ENCODE results near the gene WWOX. TPM values are rescaled to one million over a fixed set of nuclear protein-coding genes. Genes with fewer than 3 reads are reported as not detected.
A peak's percentile ranks its signal among the peaks of the same experiment; 100 is the strongest.

Gene WWOX
- polyA plus RNA-seq, 3 donors = 36.2 to 37.9 (median 36.7) TPM

GRCh38 chr16:78551487-78552085 is 452.1 kb downstream of the WWOX start:
- DNase-seq (ENCODE audit: extremely low read depth in 1 of 11, low read depth in 9 of 11, low spot score in 4 of 11) = no peak

GRCh38 chr16:78552106-78552675 is 452.7 kb downstream of the WWOX start:
- no peak for DNase-seq (ENCODE audit: extremely low read depth in 1 of 11, low read depth in 9 of 11, low spot score in 4 of 11)

GRCh38 chr16:78552716-78553115 is 453.3 kb downstream of the WWOX start:
- no peak for DNase-seq (ENCODE audit: extremely low read depth in 1 of 11, low read depth in 9 of 11, low spot score in 4 of 11)

- DNase-seq (ENCODE audit: extremely low read depth in 1 of 11, low read depth in 9 of 11, low spot score in 4 of 11) = peak in 2 of 11 donors; percentile 10 to 14
Measured at GRCh38 chr16:78553268-78554039, 454.0 kb downstream of the WWOX start.

GRCh38 chr16:78556421-78556820 is 457.0 kb downstream of the WWOX start:
- DNase-seq (ENCODE audit: extremely low read depth in 1 of 11, low read depth in 9 of 11, low spot score in 4 of 11) = no peak

- no peak for DNase-seq (ENCODE audit: extremely low read depth in 1 of 11, low read depth in 9 of 11, low spot score in 4 of 11)
Measured at GRCh38 chr16:78560997-78561396, 461.5 kb downstream of the WWOX start.

GRCh38 chr16:78562111-78562510 is 462.7 kb downstream of the WWOX start:
- no peak for DNase-seq (ENCODE audit: extremely low read depth in 1 of 11, low read depth in 9 of 11, low spot score in 4 of 11)

- DNase-seq (ENCODE audit: extremely low read depth in 1 of 11, low read depth in 9 of 11, low spot score in 4 of 11) = no peak
Measured at GRCh38 chr16:78562650-78563049, 463.2 kb downstream of the WWOX start.

- DNase-seq (ENCODE audit: extremely low read depth in 1 of 11, low read depth in 9 of 11, low spot score in 4 of 11) = no peak
Measured at GRCh38 chr16:78563905-78564304, 464.5 kb downstream of the WWOX start.

- DNase-seq (ENCODE audit: extremely low read depth in 1 of 11, low read depth in 9 of 11, low spot score in 4 of 11) = no peak
Measured at GRCh38 chr16:78566397-78567073, 467.1 kb downstream of the WWOX start.

- DNase-seq (ENCODE audit: extremely low read depth in 1 of 11, low read depth in 9 of 11, low spot score in 4 of 11) = no peak
Measured at GRCh38 chr16:78570399-78571141, 471.1 kb downstream of the WWOX start.

GRCh38 chr16:78571434-78571833 is 472.0 kb downstream of the WWOX start:
- DNase-seq (ENCODE audit: extremely low read depth in 1 of 11, low read depth in 9 of 11, low spot score in 4 of 11) = no peak

- no peak for DNase-seq (ENCODE audit: extremely low read depth in 1 of 11, low read depth in 9 of 11, low spot score in 4 of 11)
Measured at GRCh38 chr16:78571898-78572358, 472.5 kb downstream of the WWOX start.

- no peak for DNase-seq (ENCODE audit: extremely low read depth in 1 of 11, low read depth in 9 of 11, low spot score in 4 of 11)
Measured at GRCh38 chr16:78574571-78574970, 475.1 kb downstream of the WWOX start.

- DNase-seq (ENCODE audit: extremely low read depth in 1 of 11, low read depth in 9 of 11, low spot score in 4 of 11) = no peak
Measured at GRCh38 chr16:78576941-78577340, 477.5 kb downstream of the WWOX start.

GRCh38 chr16:78577630-78578029 is 478.2 kb downstream of the WWOX start:
- no peak for DNase-seq (ENCODE audit: extremely low read depth in 1 of 11, low read depth in 9 of 11, low spot score in 4 of 11)

- no peak for DNase-seq (ENCODE audit: extremely low read depth in 1 of 11, low read depth in 9 of 11, low spot score in 4 of 11)
Measured at GRCh38 chr16:78579020-78579419, 479.6 kb downstream of the WWOX start.

GRCh38 chr16:78583441-78583840 is 484.0 kb downstream of the WWOX start:
- DNase-seq (ENCODE audit: extremely low read depth in 1 of 11, low read depth in 9 of 11, low spot score in 4 of 11) = no peak

GRCh38 chr16:78584213-78584860 is 484.9 kb downstream of the WWOX start:
- no peak for DNase-seq (ENCODE audit: extremely low read depth in 1 of 11, low read depth in 9 of 11, low spot score in 4 of 11)
